SK-N-SH (cell line): ENCODE data around the gene FOXD3. TPM values are rescaled to one million over a fixed set of nuclear protein-coding genes. Genes with fewer than 3 reads are reported as not detected.
A peak's percentile ranks its signal among the peaks of the same experiment; 100 is the strongest.

ENCODE experiments used
- CTCF ChIA-PET: fragments of 300-600, 350-600 bp; formaldehyde crosslinking; extraction: SDS; loops from one replicate; lab custom pipeline; 2021; lab: Yijun Ruan, JAX
- POLR2A ChIA-PET: fragments of 350-600 bp; sonication (Branson Sonifier 250); formaldehyde crosslinking; extraction: SDS; loops from one replicate; lab custom pipeline; 2020; ENCODE audit warnings: antibody characterized with exemption, inconsistent platforms; lab: Yijun Ruan, JAX
- DNase-seq: peaks from one replicate; pipeline ENCODE4 v3.0.0; 2012
- H2AFZ ChIP-seq: fragments of 200-600 bp; sonication (generic); 2 replicates; pipeline ENCODE4 v1.8.1; 2016; ENCODE audit warnings: antibody characterized with exemption, mild to moderate bottlenecking, low read depth
- H3F3A ChIP-seq: fragments of 200-600 bp; sonication (generic); replicated peaks from 2 replicates; pipeline ENCODE3; 2016; ENCODE audit warnings: antibody characterized with exemption, mild to moderate bottlenecking; ENCODE audit not compliant: insufficient read depth
- H3K27ac ChIP-seq, 2 experiments: fragments of 200-500 bp in 1 of 2; fragments of 200-600 bp in 1 of 2; sonication (Bioruptor generic) in 1 of 2; sonication (generic), shearing (Covaris generic) in 1 of 2; 2 replicates each; pipeline versions ENCODE4 v1.5.1 to v1.6.1; 2014 to 2016; ENCODE audit warnings: low read depth in 2 of 2, inconsistent platforms in 1 of 2, low read length in 1 of 2, mild to moderate bottlenecking in 1 of 2, mixed read lengths in 1 of 2
- H3K27me3 ChIP-seq: fragments of 200-600 bp; sonication (generic), shearing (Covaris generic); 2 replicates; pipeline ENCODE4 v1.6.1; 2016; ENCODE audit warnings: mixed run types; ENCODE audit not compliant: insufficient read depth
- H3K36me3 ChIP-seq, 2 experiments: fragments of 200-500 bp in 1 of 2; fragments of 200-600 bp in 1 of 2; sonication (Bioruptor generic) in 1 of 2; sonication (generic) in 1 of 2; replicated peaks in 1 of 2; 2 replicates each; pipeline versions ENCODE3 to v1.5.1; 2014 to 2016; ENCODE audit warnings: low read length in 1 of 2, mild to moderate bottlenecking in 1 of 2; ENCODE audit not compliant: insufficient read depth in 2 of 2, control insufficient read depth in 1 of 2
- H3K4me1 ChIP-seq, 2 experiments: fragments of 200-500 bp in 1 of 2; fragments of 200-600 bp in 1 of 2; sonication (Bioruptor generic) in 1 of 2; sonication (generic), shearing (Covaris generic) in 1 of 2; 2 replicates each; pipeline versions ENCODE4 v1.5.1 to v1.6.1; 2014 to 2016; ENCODE audit warnings: low read depth in 1 of 2, low read length in 1 of 2, mixed run types in 1 of 2; ENCODE audit not compliant: insufficient read depth in 2 of 2, control insufficient read depth in 1 of 2
- H3K4me2 ChIP-seq: fragments of 200-600 bp; sonication (generic), shearing (Covaris generic); 2 replicates; pipeline ENCODE4 v1.6.1; 2017; ENCODE audit warnings: mixed run types
- H3K4me3 ChIP-seq, 2 experiments: fragments of 200-500 bp in 1 of 2; fragments of 200-600 bp in 1 of 2; sonication (Bioruptor generic) in 1 of 2; sonication (generic), shearing (Covaris generic) in 1 of 2; 2 replicates each; pipeline versions ENCODE4 v1.5.1 to v1.8.1; 2014 to 2016; ENCODE audit warnings: low read depth in 2 of 2, inconsistent platforms in 1 of 2, low read length in 1 of 2, mild to moderate bottlenecking in 1 of 2, mixed read lengths in 1 of 2, moderate library complexity in 1 of 2
- H3K79me2 ChIP-seq: fragments of 200-600 bp; sonication (generic); 2 replicates; pipeline ENCODE4 v1.8.1; 2017; ENCODE audit warnings: mild to moderate bottlenecking; ENCODE audit not compliant: insufficient read depth
- H3K9ac ChIP-seq: fragments of 200-600 bp; sonication (generic); 2 replicates; pipeline ENCODE4 v1.6.1; 2017; ENCODE audit warnings: mixed run types
- H3K9me2 ChIP-seq: fragments of 200-600 bp; sonication (generic); 2 replicates; pipeline ENCODE4 v1.6.1; 2017; ENCODE audit warnings: mixed run types
- H3K9me3 ChIP-seq: fragments of 200-600 bp; sonication (generic); 2 replicates; pipeline ENCODE4 v1.6.1; 2017; ENCODE audit warnings: mixed run types, mild to moderate bottlenecking, moderate library complexity
- H4K20me1 ChIP-seq: fragments of 200-600 bp; sonication (generic); 2 replicates; pipeline ENCODE4 v1.6.1; 2017; ENCODE audit warnings: mild to moderate bottlenecking, mixed run types; ENCODE audit not compliant: insufficient read depth
- CHD2 ChIP-seq: fragments of 150-350 bp; IDR thresholded peaks from 2 replicates; pipeline ENCODE4 v1.6.1; 2018; ENCODE audit warnings: low read length; ENCODE audit not compliant: partially characterized antibody
- ELF1 ChIP-seq: IDR thresholded peaks from 2 replicates; pipeline ENCODE4 v1.4.0; 2012
- EP300 ChIP-seq, 2 experiments: IDR thresholded peaks; 2 replicates each; pipeline versions ENCODE4 v1.4.0 to v1.6.1; 2012; ENCODE audit warnings: borderline replicate concordance in 1 of 2, low read depth in 1 of 2, low read length in 1 of 2
- EZH2phosphoT487 ChIP-seq: fragments of 200-600 bp; sonication (generic); IDR thresholded peaks from 2 replicates; pipeline ENCODE4 v1.6.1; 2017; ENCODE audit warnings: low read depth, mixed run types, mild to moderate bottlenecking, antibody characterized with exemption, moderate library complexity, borderline replicate concordance
- FOSL2 ChIP-seq: IDR thresholded peaks from 2 replicates; pipeline ENCODE4 v1.4.0; 2012; ENCODE audit warnings: low read depth, mild to moderate bottlenecking, moderate library complexity, borderline replicate concordance
- FOXJ3 ChIP-seq: sonication (generic); formaldehyde crosslinking; IDR thresholded peaks from 2 replicates; pipeline ENCODE4 v1.5.1; 2020; ENCODE audit warnings: mild to moderate bottlenecking, missing genetic modification reagents
- GATA2 ChIP-seq: sonication (generic); formaldehyde crosslinking; IDR thresholded peaks from 2 replicates; pipeline ENCODE4 v1.5.0; 2020; ENCODE audit warnings: mild to moderate bottlenecking, missing genetic modification reagents
- JUND ChIP-seq: IDR thresholded peaks from 2 replicates; pipeline ENCODE4 v1.4.0; 2012
- MXI1 ChIP-seq: IDR thresholded peaks from 2 replicates; pipeline ENCODE4 v1.6.1; 2012; ENCODE audit warnings: mild to moderate bottlenecking, low read depth, low read length, improper control_type of control experiment
- PBX3 ChIP-seq: IDR thresholded peaks from 2 replicates; pipeline ENCODE4; 2012
- POLR2AphosphoS5 ChIP-seq: IDR thresholded peaks from 2 replicates; pipeline ENCODE4 v1.6.1; 2012; ENCODE audit warnings: low read depth, low read length
- RCOR1 ChIP-seq: fragments of 150-350 bp; IDR thresholded peaks from 2 replicates; pipeline ENCODE4 v1.6.1; 2017; ENCODE audit warnings: antibody characterized with exemption, low read length
- SIN3A ChIP-seq: IDR thresholded peaks from 2 replicates; pipeline ENCODE4 v1.6.1; 2012; ENCODE audit warnings: low read depth, mild to moderate bottlenecking, low read length, moderate library complexity, borderline replicate concordance
- SMC3 ChIP-seq: IDR thresholded peaks from 2 replicates; pipeline ENCODE4 v1.6.1; 2012; ENCODE audit warnings: low read depth, low read length, improper control_type of control experiment
- TEAD4 ChIP-seq: IDR thresholded peaks from 2 replicates; pipeline ENCODE4 v1.4.0; 2012; ENCODE audit warnings: mild to moderate bottlenecking, borderline replicate concordance; ENCODE audit not compliant: insufficient read depth
- ZBTB33 ChIP-seq: IDR thresholded peaks from 2 replicates; pipeline ENCODE4 v1.4.0; 2012; ENCODE audit warnings: low read depth, borderline replicate concordance
- WGBS: methylation state at CpG from one replicate; pipeline ENCODE4 v1.1.6; 2017; ENCODE audit warnings: low lambda C conversion rate; 5-methylcytosine and 5-hydroxymethylcytosine counted together
- polyA plus RNA-seq, 3 experiments: library from polyadenylated mRNA; depleted of rRNA; stranded (reverse); fragments of >200 nt; gene quantifications; 2 replicates each; pipeline ENCODE4 v1.2.3, GENCODE V29; 2012
- TF ChIP-seq, protein P1 (sequence below): fragments of 200-600 bp; sonication (generic); IDR thresholded peaks from 2 replicates; pipeline ENCODE4 v1.6.1; 2017; ENCODE audit warnings: antibody characterized with exemption, mild to moderate bottlenecking, moderate library complexity

FOXD3 gene
- polyA plus RNA-seq, 1 of the 3 experiments (the other 2 are of a cell fraction): not detected

- Histone ChIP-seq H3K4me1 (peaks cover 4 to 9% of the 10 kb centered on the region in 2 experiments; a peak in 2 of 4 replicates), H3K9me3 (no peaks in the 10 kb centered on the region), H3K9me2 (no peaks in the 10 kb centered on the region), H3K4me3 (no peak overlapping the region), H3K36me3 (no peaks in the 10 kb centered on the region), H4K20me1 (no peaks in the 10 kb centered on the region), H3K9ac (no peak overlapping the region), H2AFZ (no peak overlapping the region), H3K79me2 (no peaks in the 10 kb centered on the region), H3F3A (no peaks in the 10 kb centered on the region), H3K27me3 (peaks cover 95% of the 10 kb centered on the region), H3K27ac (no peak overlapping the region), H3K4me2 (no peak overlapping the region)
- no peak for TF ChIP-seq MXI1
- TF ChIP-seq ELF1: no peak
- no peak for TF ChIP-seq TEAD4
- TF ChIP-seq, protein P1, sequence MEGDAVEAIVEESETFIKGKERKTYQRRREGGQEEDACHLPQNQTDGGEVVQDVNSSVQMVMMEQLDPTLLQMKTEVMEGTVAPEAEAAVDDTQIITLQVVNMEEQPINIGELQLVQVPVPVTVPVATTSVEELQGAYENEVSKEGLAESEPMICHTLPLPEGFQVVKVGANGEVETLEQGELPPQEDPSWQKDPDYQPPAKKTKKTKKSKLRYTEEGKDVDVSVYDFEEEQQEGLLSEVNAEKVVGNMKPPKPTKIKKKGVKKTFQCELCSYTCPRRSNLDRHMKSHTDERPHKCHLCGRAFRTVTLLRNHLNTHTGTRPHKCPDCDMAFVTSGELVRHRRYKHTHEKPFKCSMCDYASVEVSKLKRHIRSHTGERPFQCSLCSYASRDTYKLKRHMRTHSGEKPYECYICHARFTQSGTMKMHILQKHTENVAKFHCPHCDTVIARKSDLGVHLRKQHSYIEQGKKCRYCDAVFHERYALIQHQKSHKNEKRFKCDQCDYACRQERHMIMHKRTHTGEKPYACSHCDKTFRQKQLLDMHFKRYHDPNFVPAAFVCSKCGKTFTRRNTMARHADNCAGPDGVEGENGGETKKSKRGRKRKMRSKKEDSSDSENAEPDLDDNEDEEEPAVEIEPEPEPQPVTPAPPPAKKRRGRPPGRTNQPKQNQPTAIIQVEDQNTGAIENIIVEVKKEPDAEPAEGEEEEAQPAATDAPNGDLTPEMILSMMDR: no peak
- TF ChIP-seq FOSL2: no peak
- no peak for TF ChIP-seq JUND
- TF ChIP-seq EZH2phosphoT487: no peak
- TF ChIP-seq SMC3: no peak
- TF ChIP-seq RCOR1: no peak
- TF ChIP-seq EP300 (IDR thresholded peaks at IDR 0.05; ENCODE audit: borderline replicate concordance in 1 of 2, low read depth in 1 of 2, low read length in 1 of 2): no peak
- TF ChIP-seq SIN3A: no peak
- WGBS: 6% methylated on average over 2 of the region's 2 CpGs
- no peak for DNase-seq
- ChIA-PET CTCF (interaction anchor here (1.2 to 12.0 kb wide), 11 partner anchors 8 to 320 kb away, joined by 3 to 86 read pairs (median 10); partner anchors contain the start of gene FOXD3), POLR2A (no interaction called here)
Measured at GRCh38 chr1:63325279-63325985, 3.1 kb downstream of the FOXD3 start.

DNA sequence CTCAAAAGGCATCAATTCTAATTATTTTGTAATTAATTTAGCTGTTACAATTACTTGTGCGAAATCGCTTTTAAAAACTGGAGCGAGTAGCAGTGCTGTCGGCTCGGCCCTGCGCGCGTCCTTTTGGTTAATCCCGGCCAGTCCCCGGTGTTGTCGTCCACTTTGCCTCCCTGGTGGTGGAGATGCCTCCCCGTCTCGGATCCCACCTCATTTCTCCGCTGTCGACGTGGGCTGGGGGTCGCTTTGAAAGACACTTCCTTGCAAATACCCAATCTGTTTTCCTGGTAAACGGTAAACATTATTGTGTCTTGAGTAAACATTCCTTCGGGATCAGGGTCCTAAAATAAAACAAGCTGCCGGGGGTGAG is 3.7 kb downstream of the FOXD3 start:
- peaks cover 95% of the 10 kb centered on the region for H3K27me3 ChIP-seq
- H3K9me3 ChIP-seq: no peaks in the 10 kb centered on the region
- no peaks in the 10 kb centered on the region for H3K79me2 ChIP-seq
- no peaks in the 10 kb centered on the region for H3K36me3 ChIP-seq
- POLR2A ChIA-PET: no interaction called here
- CTCF ChIA-PET: interaction anchor here (0.5 to 12.0 kb wide), 18 partner anchors 8 to 420 kb away, joined by 3 to 86 read pairs (median 6); partner anchors contain the start of gene FOXD3
- H3K9me2 ChIP-seq: no peaks in the 10 kb centered on the region
- no peaks in the 10 kb centered on the region for H3F3A ChIP-seq
- WGBS: 9% methylated on average over 20 of the region's 20 CpGs
- H3K9ac ChIP-seq: no peak overlapping the region
- no peak for TF ChIP-seq GATA2 (CRISPR knock-in tag)
- TF ChIP-seq ZBTB33: no peak
- TF ChIP-seq PBX3: no peak
- TF ChIP-seq CHD2: no peak
- TF ChIP-seq POLR2AphosphoS5: no peak
- TF ChIP-seq SIN3A: no peak
- no peak for TF ChIP-seq FOXJ3 (CRISPR knock-in tag)
- TF ChIP-seq, all 33 proteins: peak for 0
- H3K27ac ChIP-seq: no peak overlapping the region
- H3K4me1 ChIP-seq: peaks cover 4 to 9% of the 10 kb centered on the region in 2 experiments; a peak in 2 of 4 replicates
- no peak overlapping the region for H3K4me2 ChIP-seq
- peak; percentile 41 for DNase-seq
- no peaks in the 10 kb centered on the region for H4K20me1 ChIP-seq
- H2AFZ ChIP-seq: no peak overlapping the region
- H3K4me3 ChIP-seq: no peak overlapping the region
